A204.1 (cell line): ENCODE data around the gene TARBP1.
"Not testable (repeated sequence)": the region's sequence is repeated elsewhere in the genome, so short reads cannot be mapped to it uniquely, and the experiment has no call there.

Experiments used
- FAIRE-seq: peaks from 2 replicates; lab custom pipeline; 2012; peaks lifted over from hg19 to GRCh38; lab: Jason Lieb, UNC

Gene TARBP1

DNA sequence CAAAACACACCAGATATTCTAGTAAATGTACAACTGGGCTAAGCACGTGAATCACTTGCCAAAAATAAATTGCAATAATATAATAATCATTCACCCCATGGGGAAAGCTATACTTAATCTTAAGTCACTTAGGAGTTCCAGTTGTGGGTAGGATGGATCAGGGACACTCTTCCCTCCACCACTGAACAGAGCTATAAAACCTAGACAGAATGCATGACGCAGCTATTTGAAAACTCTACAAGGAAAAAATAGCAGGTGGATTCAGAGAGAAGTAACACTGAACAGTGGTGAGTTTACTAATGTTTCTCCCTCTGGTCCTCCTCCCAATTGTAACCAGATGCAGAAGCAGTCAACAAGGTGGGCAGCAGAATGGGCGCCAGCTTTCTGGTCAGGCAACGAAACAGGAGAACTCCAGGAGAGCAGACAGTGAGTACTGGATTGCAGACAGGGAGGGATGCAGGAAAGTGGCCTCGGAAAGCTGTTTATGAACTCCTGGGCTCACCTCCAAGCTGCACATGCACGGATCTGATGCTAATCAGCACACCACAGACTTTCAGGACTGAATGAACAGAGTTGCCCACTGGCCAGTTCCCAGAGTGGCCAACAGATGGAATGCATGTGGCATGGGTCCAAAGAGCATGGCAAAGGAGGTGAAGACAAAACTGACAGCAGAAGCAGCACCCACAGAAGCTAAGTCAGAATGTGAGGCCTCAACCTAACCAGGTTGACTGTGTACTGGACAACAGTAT, 41.4 kb downstream of the TARBP1 start:
- no peak for FAIRE-seq

DNA sequence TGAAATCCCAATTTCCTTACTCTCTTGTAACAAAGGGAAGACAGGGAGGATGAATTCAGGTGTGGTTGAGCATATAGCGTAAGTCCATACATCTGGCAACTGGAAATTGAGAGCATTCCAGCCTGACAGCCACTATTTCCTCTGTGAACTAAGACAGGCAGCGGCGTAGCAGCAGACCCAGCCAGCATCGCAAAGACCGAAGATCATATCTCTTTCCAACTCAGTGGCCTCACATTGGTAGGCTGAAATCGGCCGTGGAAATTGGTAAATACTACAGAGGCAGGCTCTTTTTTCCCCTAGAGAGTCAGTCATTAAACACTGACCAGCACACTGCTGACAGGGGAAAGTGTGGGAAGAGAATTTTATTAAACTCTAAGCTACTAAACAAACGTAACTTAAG, 43.4 kb downstream of the TARBP1 start:
- FAIRE-seq = no peak

DNA sequence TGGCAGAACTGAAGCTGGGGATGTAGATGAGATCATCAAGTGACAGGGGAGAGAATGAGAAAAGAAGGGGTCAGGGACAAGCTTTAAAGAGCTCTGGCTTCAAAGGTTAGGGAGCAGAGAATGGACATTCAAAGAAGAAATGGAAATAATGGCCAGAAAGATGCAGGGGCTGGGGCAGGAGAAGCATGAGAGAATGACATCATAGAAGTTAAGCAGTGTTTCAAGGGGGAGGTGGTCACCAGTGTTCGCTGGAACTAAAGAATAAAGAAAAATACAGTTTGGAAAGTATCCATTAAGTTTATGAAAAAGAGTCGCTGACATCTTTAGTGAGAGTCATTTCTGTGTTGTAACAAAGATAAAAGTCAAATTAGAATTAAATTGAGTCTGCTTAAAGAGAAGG, 44.3 kb downstream of the TARBP1 start:
- FAIRE-seq = no peak

DNA sequence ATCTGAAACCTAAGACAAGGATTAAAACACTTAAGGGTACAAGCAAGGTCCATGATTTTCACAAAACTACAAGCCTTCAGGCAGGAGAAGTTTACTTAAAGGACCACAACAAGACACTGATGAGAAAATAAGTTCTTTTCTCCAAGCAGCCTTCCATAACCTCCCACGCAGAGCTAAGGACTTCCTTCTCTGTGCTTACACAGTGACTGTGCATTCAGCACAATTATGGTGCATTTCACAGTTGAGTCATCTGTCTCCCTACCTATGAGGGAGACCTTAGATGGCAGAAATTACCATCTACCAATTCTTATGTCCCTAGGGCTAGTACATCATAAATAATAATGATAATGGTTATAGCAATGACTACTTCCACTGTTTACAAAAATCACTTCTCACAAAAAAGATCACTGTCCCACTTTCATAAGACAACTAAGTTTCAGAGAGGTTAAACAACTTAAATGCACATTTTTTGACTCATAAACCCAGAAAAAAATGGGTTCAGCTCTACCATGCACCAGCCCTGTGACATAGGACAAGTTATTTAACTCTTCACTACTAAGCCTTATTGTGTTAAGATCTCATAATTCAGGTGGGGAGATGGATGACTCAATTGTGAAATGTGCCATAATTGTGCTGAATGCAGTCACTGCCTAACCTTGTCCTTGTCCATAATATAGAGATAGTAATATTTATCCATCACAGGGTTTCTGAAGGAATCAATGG, 45.3 kb downstream of the TARBP1 start:
- FAIRE-seq = no peak

DNA sequence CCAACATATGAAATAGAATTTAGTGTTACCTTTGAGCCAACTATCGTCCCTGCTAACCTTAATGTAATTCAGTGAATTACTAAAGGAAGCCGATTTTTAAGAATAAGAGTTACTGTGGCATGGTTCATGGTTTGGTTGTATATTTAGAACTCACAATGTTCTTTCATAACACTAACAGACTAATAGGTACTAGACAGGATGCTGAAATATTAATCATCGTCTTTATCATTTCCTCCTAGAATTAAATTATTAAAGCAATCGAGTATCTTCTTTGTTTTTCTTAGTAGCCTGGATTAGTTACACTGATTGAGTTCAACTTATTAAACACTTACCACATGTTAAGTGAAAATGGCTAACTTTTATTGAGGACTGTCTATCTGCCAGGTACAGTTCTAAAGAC, 47.7 kb downstream of the TARBP1 start:
- no peak for FAIRE-seq

DNA sequence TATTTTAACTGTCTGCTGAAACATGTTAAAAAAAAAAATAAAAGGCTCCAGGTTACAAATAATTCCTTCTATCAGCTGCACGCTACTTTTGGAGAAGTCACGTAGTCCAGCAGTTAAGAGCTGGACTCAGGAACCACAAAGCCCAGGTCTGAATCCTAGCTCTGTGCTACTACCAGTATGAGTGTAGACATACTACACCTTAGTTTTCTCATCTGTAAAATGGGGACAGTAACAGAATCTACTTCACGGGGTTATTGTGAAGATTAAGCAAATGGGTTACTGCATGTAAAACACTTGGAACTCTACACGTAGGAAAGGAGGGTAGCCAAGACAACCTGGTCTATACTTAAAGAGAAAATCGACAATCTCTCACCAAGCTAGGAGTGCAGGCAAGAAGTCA, 48.3 kb downstream of the TARBP1 start:
- FAIRE-seq = no peak

DNA sequence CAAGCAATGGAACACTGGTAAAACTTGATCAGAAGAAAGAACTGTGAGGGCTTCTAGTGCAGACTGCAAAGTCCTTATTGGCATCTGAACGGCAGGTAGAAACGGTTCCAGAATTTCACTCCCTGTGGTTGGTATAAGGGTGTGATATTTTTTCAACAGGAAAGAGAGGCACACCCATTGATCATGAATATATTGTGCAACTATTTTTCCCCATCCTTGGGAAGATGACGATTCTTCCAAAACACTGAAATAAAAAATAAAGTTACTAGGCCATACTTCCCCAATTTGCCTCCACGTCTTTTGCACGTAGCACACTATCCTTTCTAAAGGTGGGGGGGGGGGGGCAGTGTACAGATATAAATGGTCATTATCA, 49.6 kb downstream of the TARBP1 start:
- FAIRE-seq = no peak

DNA sequence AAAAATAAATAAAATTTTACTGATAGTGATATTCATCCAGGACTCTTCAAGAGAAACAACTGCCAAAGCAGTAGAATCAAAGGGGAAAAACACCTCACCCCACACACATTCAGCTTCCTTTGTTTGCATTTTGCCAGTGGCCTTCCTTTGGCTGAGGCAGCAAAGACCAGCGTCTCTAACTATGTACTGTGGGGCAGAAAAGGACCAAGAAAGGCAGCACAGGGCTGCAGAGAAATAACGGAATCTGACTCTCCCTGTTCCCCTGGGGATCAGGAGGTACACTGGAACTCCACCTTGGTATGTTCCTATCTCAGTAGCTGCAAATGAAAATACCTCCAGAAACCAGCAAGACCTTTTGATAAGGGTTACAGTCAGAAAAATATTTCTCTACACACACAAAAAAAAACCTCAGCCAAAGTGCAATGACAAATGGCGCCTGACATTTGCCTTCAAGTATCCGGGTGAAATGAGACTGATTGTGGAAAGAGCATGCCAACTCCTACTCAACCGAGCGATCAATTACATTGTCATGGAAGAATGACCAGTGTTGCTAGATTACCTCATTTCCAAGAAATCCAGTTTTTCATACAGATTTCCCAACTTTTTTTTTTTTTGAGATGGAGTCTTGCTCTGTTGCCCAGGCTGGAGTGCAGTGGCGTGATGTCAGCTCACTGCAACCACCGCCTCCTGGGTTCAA, 50.9 kb downstream of the TARBP1 start:
- FAIRE-seq = no peak

DNA sequence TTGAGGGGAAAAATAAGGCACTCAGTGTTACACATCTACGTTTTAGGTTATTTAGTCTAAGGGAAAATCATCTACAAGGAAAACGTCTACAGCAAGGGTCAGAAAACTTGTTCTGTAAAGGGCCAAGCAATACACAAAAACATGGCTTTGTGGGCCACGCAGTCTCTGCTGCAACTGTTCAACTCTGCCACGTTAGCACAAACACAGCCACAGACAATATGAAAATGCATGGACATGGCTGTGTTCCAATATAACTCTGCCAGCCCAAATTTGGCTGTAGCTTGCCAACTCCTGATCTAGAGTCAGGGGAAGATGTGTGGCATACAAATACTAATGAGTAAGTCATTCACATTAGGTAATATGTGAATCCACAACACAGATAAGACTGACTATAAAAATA, 65.0 kb downstream of the TARBP1 start:
- FAIRE-seq = no peak

DNA sequence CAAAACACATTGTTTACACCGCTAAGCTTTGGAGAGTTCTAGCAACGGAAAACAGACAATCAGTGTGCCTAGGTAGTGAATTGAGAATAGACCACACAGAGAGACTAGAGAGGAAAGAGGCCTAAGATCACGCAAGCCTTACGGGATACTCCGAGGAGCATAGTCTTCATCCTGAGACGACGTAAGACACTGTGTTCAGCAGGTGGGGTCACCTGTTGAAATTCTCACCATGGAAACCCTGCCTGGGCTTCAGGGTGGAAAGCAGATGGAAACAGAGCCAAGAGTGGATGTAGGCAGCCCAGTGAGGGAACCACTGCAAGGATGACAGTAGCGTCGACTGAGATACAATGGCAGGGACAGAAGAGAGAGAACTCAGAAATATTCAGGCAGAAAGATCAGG, 65.5 kb downstream of the TARBP1 start:
- no peak for FAIRE-seq

DNA sequence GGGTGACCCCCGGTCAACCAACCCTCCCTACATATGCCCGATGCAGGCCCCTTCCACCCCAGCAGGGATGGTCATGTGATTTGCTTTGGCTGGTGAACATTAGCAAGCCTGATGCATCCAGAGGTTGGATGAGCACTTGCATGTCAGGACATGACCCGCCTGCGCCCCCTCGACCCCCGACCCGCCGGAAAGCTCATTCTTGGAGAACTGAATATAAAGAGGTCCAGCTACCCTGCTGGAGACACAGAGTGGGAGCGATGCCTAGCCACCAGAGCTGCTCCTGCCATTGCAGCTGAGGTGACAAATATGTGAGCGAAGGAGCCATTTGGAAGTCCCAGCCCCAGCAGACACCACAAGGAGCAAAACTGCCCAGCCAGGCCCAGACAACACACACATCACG, 66.1 kb downstream of the TARBP1 start:
- FAIRE-seq = no peak

DNA sequence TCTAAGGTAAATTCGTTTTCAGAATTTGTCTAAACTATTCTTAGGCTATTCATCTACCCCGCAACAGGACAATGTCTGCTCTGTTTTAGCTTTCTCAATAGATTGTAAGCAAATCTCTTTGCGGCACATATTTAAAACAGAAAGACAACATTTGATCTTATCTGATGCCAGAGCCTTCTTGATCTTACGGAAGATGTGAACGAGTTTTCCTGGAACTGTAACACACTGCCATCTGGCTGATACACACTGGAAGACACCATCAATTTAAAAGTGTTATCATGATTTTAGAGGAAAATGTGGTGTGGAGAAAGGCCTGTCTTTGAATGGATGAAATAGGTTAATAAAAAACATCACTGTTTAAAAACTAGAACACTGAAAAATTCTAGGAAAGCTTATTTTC, 69.7 kb downstream of the TARBP1 start:
- no peak for FAIRE-seq

DNA sequence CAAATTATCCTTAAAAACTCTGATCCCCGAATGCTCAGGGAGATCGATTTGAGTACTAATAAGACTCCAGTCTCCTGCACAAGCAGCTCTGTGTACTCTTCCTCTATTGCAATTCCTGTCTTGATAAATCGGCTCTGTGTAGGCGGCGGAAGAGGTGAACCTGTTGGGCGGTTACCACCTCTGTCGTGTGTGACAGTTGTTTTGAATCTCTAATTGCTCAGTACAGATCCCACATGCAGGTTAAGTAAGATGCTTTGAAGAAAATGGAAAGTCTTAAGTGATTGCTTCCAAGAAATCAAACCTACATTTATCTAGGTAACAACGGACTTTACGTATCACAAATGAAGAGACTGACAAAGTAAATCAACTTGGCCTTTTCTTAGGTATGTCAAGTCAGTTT, 70.2 kb downstream of the TARBP1 start:
- FAIRE-seq = no peak

DNA sequence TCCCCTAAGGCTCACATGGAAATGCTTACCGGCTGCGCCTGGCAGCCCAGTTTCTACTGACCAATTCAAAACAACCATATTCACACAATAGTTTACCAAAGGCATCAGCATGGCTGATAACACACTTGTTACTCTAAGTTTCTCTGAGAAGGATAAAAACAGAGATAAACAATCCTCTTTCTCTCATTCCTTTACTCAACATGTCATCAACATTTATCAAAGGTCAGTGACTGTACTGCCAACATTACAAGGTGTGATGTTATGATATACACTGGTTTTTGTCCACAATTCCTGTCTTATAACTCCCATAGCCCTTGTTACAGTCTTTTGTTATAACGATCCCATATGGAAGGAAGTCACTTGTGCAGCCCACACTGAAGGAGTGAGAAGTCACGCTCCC, 72.1 kb downstream of the TARBP1 start:
- FAIRE-seq = no peak

DNA sequence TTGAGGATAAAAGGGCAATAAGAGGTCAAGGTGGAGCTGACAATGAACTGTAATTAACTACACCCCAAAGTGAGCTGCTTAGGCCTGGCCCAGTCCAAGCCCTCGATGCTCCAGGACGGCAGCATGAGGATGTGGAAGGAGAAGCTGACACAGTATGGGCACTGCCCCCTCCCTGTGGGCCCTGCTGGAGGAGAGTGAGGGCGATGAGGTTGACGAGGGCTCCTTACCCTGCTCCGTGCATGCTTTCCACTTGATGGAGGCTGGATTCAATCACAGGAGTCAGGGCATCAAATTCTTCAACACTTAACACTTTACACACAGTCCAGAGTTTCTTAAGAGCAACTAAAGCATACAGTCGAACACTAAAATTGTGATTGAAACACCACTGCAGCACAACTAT, 73.3 kb downstream of the TARBP1 start:
- no peak for FAIRE-seq

DNA sequence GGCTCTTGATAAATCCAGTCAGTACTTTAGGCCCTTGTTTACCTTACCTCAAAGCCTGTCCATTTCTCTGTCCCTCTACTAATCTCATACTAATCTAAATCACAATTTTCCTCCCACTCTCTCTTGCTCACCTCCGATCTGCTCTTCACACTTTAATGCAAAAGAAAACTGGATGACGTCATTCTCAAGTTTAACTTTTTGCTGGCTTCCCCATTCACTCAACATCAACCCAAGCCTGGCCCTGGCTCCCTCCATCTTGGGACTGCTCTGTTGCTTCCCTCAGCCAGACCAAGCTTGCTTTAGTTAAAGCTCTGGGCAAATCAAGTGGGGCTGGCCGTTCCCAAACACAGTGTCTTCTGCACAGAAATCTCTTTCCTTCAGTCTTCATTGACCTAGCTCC, 76.0 kb downstream of the TARBP1 start:
- FAIRE-seq = no peak

DNA sequence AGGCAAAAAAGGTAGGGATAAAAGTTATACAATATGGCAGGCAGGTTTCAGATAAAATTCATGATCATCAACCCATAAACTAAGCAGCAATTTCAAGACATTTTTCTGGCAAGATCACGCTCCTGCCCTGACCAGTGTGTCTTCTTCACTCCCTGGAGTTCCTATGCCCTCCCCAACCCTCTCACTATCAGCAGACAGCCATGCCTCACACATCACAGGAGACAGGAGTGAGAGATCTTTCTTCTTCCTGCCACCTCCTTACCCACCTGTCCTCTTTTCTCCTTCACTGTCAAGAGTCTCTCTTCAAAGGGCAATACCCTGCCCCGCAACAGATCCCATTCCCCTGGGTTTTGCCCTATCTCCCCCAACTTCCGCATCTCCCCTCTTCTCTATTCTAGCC, 77.3 kb downstream of the TARBP1 start:
- FAIRE-seq = no peak

DNA sequence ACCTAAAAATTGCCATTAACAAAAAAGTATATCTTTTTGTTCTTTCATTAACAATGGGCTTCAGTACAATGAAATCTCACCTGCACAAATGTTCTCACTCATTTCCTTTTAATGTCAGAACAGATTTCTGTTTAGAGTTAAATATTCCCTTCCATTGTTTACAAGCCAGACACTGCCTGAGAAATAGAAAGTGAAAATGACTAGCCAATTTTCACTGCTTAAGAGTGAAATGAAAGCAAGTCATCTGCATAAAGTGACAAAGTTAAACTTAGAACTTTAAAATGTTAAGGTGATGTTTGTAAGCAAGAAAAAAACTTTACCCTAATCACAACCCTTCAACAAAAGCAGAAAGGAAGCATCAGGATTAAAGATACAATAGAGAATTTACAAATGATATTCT, 78.2 kb downstream of the TARBP1 start:
- no peak for FAIRE-seq

DNA sequence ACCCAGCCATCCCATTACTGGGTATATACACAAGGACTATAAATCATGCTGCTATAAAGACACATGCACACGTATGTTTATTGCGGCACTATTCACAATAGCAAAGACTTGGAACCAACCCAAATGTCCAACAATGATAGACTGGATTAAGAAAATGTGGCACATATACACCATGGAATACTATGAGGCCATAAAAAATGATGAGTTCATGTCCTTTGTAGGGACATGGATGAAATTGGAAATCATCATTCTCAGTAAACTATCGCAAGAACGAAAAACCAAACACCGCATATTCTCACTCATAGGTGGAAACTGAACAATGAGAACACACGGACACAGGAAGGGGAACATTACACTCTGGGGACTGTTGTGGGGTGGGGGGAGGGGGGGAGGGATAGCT, 79.5 kb downstream of the TARBP1 start:
- not testable (repeated sequence) for FAIRE-seq

DNA sequence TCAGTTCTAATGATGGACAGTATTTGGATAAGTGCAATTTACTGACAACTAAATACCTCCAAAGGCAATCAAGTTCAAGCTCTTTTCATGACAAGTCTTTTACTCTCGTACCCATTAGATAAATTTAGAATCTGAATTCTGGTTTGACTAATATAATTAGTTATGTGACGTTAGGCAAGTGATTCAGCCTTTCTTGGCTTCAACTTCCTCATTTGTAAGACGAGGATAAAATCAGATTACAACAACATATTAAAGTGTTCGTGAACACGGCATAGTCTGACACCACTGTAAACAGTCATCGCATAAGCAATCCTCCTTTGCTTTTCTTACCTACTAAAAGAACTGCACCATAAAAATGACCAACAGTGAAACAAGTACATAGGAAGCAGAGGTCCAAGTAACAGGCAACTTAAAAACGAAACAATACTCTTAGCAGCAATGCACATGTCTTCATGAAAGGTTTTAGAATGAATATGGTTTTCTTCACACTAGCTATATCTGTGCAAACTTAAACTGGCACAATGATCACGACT, 80.1 kb downstream of the TARBP1 start:
- no peak for FAIRE-seq

DNA sequence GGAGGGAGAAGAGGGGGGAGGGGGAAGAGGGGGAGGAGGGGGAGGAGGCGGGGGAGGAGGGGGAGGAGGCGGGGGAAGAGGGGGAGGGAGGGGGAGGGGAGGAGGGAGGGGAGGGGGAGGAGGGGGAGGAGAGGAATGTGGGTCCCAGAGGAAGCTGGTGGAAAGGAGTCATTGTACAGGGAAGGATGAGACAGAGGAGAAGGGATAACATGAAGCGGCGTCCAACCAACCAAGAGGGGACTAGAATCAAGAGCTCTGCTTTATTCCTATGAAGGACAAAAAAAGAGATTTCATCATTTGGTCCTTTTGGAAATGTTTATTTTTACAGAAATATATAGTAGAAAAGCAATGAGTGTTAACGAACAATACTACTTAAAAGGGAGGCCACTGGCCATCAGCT, 81.2 kb downstream of the TARBP1 start:
- FAIRE-seq = no peak

DNA sequence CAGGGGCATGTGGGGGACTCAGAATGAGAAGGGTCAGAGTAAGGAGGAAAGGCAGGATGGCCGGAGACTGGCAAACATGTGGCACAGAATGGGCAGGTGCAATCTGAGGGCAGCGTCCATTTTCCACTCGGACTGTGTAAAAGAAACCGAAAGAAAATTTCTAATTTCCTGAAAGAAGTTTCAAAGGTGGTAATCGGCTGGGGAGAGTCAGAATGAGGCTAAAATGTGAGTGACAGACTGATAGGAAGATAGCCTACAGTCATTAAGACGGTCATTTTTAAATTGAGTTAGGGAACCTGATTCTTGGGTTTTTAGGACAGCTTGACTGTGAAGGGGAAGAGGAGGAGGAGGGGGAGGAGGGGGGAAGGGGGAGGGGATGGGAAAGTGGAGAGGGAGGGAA, 82.1 kb downstream of the TARBP1 start:
- no peak for FAIRE-seq

DNA sequence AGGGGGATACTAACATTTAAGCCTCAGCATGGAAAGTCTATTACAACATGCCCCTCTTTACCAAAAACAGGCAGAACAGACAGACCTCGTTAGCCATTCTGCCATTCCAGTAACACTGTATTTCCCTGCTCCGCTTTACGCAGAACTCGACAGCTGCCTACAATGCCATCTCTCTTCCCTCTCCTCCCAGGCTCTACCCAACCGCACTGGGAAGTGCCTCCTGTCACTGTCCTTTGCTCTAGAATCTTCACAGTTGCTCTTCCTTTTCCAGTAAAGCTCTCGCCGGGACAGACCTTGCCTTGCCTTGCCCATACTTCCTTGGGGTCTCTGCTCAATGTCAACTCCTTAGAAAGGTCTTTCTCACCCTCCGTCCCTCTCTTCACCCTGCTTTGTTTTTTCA, 82.9 kb downstream of the TARBP1 start:
- FAIRE-seq = no peak
